ENCODE measurements around the gene ESAM.

Gene ESAM

DNA sequence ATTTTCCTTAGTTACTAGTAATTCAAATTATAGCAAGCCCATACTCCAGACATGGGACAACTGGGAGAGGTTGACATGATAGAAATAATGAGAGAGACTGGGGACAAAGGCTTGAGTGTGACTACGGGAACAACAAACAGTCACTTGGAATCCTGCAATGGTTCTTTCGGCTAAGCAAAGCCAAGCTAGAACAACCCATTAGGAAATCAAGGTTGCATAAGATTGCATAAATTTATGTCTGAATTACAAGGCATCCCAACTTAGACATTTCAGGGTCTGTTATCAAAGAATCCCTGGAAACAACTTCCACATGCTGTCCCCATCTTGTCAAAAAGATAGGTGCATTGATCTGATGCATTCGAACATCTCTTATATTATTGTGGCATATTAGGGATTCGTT, 32.5 kb downstream of the ESAM start:
- no peak for DNase-seq (ENCODE audit: low read depth in 2 of 2)

GRCh38 chr11:124728134-124728533, 34.0 kb downstream of the ESAM start:
- no peak for DNase-seq (ENCODE audit: low read depth in 2 of 2)

DNA sequence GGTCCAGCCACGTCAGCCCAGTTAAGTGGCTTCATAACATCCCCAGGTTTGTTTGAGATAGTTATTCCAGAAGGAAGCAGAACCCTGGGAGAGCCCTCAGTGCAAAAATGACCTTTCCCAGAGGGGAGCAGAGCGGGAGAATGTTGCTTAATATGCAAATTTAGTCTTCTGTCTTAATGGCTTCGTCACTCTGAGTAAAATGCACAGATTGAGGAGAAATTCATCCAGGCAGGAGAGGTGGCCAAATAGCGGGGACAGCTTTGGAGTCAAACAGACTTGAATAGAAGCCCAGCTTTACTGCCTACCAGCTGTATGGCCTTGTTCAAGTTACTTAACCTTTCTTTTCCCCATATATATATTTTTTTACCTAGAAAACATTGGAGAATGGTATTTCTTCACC, 34.6 kb downstream of the ESAM start:
- no peak for DNase-seq (ENCODE audit: low read depth in 2 of 2)

DNA sequence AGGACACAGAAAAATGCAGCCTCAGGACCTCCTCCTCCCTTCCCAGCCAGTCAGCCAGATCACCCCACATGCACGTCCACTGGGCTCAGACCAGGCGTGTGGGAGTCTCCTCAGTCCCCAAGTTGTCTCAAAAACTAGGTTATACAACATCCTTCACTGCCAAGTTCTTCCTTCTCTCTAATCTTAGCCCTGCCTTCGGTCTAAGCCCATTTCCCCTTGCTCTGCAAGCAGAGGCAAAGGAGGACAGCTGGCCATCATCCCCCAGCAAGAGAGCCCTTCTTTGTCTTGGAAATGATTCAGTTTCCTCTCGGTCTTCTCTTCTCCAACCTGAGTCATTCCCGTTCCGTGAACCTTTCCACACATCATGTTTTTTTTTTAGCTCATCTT, 36.4 kb downstream of the ESAM start:
- DNase-seq (ENCODE audit: low read depth in 2 of 2), result no peak

DNA sequence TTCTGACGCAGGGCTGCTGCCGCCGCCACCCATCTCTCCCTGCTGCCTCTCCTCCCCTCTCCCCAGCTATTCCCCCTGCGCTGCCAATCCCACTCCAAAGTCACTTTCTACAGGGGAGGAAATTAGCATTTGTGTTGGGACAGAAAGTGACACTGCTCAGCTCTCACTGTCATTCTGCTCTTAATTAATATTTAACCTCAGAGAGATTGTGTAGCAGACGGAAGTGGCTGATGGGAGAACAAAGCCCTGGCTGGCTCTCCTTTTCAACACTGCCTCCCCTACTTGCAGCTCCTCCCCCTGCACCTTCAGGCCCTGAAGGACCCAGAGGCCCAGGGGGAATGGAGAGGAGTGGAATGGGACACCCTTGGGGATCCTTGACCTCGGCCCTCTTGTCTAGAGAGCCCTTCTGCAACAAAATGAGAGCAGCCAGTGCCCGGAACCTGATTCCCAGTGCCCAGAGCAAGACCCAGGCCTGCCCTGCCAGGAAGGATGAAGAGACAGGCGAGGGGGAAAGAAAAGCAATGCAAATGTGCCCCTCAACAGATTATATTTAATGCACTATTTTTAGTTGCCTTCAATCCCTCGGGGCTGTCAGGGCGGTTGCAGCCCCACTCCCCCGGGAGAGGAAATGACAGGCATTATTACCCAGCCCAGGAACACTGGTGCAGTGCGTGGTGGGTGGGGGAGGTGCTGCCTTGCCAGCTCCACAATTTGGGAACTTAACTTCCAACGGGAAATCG, 36.9 kb downstream of the ESAM start:
- DNase-seq (ENCODE audit: low read depth in 2 of 2), result no peak

DNA sequence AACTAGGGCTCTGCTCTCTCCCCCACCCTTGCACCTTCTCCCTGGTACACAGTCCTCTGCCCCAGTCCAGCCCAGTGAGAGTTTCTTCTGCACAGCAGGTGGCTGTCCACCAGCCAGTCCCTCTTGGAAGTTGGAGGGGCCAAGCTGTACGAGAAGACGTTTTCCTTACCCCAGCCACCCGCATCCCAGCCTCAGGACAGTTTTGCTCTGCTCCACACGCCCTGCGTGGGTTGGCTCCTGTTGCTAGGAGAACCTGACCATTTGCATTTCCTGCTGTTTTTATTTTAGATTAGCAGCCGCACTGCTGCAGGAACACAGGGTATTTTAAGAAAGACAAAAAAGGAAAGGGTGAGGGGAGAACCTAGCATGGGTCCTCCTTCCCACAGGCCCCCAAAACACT, 39.9 kb downstream of the ESAM start:
- no peak for DNase-seq (ENCODE audit: low read depth in 2 of 2)

DNA sequence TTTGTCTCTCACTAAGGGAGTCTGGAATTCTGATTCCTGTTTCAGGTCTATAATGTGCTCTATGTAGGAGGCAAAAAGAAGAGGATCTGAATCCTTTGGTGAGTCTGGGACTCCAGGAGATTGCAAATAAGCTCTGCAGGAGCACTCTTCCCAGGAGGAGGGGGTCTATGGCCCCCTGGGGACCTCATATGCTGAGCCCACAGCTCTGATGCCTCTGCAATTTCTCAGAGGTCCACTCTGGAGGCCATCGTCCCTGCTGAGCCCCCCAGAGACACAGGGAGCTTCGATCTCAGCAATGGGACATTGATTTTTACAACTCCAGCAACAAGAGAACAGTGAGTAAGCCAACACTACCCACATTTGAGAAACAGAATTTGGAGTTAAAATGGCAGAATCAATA, 42.6 kb downstream of the ESAM start:
- no peak for DNase-seq (ENCODE audit: low read depth in 2 of 2)

- DNase-seq (ENCODE audit: low read depth in 2 of 2), result no peak
These were observed 43.3 kb downstream of the ESAM start for GRCh38 chr11:124718801-124719200.

GRCh38 chr11:124717786-124718651, 44.1 kb downstream of the ESAM start:
- DNase-seq (ENCODE audit: low read depth in 2 of 2), result peak in 1 of 2 donors; percentile 2

DNA sequence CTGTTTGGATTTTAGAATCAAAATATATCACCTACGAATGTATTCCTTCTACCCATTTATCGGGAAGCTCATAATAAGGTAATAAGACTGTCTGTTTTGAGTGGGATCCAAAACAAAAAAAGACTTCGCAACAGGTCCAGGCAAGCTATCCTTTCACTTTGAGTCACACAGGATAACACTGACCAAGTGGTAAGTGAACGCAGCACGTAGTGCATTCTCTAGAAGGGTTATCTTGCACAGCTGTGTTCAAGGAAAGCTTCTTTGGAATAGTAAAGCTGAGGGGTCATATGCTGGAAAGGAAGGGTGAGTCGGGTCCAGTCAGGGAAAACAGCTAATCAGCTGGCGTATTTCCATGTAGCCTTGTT, 44.7 kb downstream of the ESAM start:
- DNase-seq (ENCODE audit: low read depth in 2 of 2), result no peak

DNA sequence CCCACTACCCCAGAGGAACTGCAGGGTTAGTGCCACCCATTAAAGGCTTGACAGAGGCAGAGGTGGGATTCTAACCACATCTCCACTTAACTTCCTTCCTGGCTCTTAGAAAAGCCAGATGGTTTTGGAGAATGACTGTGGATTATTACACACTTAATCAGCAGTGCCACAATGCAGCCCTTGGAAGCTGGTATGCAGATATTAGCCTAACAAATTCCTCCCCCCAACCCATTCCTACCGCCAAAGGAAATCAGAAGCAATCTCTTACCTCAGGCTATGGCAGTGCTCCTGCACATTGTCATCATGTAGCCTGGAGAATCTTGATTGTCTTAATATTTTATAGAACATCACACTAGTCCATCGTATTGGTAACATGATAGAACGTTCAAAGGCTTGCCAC, 45.5 kb downstream of the ESAM start:
- DNase-seq (ENCODE audit: low read depth in 2 of 2), result no peak

- DNase-seq (ENCODE audit: low read depth in 2 of 2), result no peak
These were observed 49.7 kb downstream of the ESAM start for GRCh38 chr11:124712392-124712791.

GRCh38 chr11:124707829-124708228, 54.3 kb downstream of the ESAM start:
- DNase-seq (ENCODE audit: low read depth in 2 of 2), result no peak

All from stimulated activated CD8-positive, alpha-beta memory T cell treated with anti-CD3 and anti-CD28 coated beads, Interleukin-15, amount 100 ng/mL, for 48 hours (primary cell).